LHCN-M2 (cell line): ENCODE measurements around the gene GDI1. TPM values are rescaled to one million over a fixed set of nuclear protein-coding genes. Genes with fewer than 3 reads are reported as not detected.

ENCODE experiments used
- DNase-seq: peaks from one replicate; pipeline ENCODE4 v3.0.0-alpha.2; 2012; ENCODE audit warnings: low read depth
- total RNA-seq: library from RNA; depleted of rRNA; stranded (reverse); fragments of >200 nt; gene quantifications from 2 replicates; pipeline ENCODE4 v1.2.3, GENCODE V29; 2014

Gene GDI1
- total RNA-seq, 1 experiment from 2014 or later = 218 TPM

GRCh38 chrX:154408659-154409221, 28.2 kb upstream of the GDI1 start:
- peak; percentile 63 for DNase-seq

DNA sequence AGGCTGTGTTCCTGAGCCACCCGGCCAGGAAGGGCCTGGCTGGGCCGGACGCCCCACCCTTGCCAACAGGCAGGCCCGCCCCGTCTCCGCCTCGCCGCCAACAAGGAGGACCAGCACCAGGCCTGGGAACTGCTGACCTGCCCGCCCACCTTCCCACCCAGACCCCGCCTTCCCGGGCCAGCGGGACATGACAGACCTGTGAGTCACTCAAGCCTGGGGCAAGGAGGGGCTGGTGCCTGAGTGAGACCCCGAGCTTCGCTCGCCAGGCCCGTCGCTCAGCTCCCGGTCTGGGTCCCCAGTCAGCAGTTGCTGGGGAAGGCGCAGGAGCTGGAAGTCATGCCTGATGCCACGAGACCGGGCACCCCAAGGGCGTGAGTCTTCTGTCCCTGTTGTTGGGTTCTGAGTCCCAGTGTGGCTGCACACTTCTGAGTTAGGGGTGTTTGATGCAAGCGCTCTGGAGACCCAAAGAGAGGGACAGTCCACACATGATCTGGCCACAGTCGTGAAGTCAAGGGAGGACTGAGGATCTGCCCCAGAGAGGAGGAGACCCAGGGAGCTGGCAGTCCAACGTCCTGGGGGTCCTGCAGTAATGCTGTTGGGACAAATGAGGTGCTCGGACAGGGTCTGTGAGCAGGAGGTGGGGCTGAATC, 27.6 kb upstream of the GDI1 start, which contains the start of gene DNASE1L1:
Gene DNASE1L1, minus strand, starts transcription at position 33 of the 650 bp plus-strand sequence. CDS start 3,686 bp downstream, outside the sequence.
- peak; percentile 89 for DNase-seq

DNA sequence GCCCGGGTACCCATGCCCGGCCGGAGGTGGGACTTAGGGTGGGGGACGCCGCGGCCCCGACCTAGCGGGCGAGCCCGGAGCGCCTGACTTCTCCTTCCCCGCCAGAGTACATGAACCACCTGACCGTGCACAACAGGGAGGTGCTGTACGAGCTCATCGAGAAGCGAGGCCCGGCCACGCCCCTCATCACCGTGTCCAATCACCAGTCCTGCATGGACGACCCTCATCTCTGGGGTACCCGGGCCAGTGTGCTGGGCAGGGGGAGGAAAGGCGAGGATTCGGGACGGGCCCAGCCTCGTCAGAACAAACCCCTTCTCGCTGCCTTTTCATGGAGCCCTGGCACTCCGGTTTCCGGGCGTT, 25.0 kb upstream of the GDI1 start:
- DNase-seq = peak; percentile 42

DNA sequence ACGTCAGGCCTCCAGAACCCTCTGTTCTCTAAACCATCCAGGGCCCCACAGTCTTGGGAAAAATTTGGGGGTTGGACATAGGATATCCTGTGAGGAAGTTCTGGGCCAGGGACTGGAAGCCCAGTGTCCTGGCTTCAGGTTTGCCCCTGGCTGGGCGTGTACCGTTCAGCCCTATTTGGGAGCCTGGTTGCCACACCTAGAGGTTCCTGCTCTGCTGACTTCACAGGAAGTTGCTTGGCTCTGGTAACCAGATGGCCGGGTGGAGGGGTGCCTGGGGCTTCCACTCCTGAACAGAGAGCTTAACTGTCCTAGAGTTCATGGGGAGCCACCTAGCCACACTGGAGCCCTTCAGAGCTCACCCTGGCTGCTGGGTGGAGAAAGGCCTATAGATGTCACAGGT, 24.5 kb upstream of the GDI1 start:
- no peak for DNase-seq

DNA sequence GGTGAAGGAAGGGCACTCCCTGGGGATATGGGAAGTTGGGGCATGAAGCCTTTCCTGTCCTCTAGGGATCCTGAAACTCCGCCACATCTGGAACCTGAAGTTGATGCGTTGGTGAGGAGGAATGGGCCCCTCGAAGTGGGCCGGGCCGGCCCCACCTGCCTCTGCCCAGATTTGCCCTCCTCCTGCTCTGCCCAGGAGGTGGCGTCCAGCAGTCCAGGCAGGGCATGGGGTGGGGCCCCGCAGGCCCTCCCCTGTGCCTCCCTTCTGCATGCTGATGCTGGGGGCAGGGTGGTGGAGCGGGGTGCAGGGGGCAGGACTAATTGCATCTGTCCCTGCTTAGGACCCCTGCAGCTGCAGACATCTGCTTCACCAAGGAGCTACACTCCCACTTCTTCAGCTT, 23.8 kb upstream of the GDI1 start:
- DNase-seq = no peak

DNA sequence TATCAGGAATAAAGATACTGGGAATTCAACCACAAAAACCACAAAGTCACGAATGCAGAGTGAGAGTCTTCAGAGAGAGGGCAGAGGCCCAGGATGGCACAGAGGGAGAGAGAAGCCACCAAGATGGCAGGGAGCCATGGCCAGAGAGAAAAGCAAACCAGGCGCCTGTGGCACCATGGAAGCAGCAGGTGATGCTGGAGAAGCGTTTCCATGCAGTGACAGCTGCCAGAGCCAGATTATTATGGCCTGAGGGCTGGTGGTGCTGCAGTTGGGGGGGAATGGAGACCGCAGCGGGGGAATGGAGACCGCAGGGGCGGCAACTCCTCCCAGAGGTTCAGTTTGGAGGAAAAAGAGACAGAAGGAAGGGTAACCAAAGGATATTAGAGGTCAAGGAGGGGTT, 19.8 kb upstream of the GDI1 start:
- DNase-seq = no peak

DNA sequence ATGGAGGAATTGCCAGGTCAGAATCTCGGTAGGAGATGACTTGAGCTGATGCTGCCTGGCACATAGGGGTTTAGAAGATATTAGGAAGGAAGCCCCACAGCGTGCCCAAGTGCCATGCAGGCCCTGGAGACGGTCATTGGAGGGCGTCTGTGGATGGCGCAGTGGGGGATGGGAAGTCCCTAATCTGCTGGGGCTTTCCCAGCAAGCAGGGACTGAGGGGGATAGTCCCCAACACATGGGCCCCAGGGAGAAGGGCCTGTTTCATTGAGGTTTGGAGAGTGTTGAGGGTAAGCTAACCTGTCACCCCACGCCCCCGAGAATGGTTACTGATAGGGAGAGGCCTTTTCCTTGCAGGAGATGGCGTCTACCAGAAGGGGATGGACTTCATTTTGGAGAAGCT, 17.8 kb upstream of the GDI1 start:
- DNase-seq = no peak

DNA sequence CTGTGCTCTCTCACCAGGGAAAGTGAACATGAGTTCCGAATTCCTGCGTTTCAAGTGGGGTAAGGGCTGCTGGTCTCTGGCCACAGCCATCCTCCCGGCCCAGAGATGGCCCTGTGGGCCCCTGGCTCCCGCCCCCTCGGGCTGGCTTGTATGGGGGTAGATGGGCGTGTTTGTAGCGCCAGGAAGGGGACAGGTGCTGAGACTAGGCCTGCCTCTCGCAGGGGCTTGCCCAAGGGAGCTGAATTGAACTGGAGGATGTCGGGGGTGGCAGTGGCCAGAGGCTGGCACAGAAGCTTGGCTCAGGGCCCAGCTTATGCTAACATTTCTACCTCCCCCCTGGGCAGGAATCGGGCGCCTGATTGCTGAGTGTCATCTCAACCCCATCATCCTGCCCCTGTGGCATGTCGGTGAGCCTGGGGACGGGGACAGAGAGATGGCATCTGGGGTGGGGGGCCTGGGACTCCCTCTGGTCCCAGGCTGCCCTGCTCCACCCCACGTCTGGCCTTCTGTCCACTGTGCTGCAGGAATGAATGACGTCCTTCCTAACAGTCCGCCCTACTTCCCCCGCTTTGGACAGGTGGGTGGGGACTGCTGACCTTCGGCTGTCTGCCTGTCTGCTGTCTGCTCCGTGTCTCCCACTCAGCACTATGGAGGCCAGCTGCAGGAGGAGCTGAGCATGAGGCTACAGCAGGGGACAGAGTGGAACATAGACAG, 17.1 kb upstream of the GDI1 start:
- no peak for DNase-seq

- no peak for DNase-seq
Observed at GRCh38 chrX:154420402-154420756, 16.6 kb upstream of the GDI1 start.

DNA sequence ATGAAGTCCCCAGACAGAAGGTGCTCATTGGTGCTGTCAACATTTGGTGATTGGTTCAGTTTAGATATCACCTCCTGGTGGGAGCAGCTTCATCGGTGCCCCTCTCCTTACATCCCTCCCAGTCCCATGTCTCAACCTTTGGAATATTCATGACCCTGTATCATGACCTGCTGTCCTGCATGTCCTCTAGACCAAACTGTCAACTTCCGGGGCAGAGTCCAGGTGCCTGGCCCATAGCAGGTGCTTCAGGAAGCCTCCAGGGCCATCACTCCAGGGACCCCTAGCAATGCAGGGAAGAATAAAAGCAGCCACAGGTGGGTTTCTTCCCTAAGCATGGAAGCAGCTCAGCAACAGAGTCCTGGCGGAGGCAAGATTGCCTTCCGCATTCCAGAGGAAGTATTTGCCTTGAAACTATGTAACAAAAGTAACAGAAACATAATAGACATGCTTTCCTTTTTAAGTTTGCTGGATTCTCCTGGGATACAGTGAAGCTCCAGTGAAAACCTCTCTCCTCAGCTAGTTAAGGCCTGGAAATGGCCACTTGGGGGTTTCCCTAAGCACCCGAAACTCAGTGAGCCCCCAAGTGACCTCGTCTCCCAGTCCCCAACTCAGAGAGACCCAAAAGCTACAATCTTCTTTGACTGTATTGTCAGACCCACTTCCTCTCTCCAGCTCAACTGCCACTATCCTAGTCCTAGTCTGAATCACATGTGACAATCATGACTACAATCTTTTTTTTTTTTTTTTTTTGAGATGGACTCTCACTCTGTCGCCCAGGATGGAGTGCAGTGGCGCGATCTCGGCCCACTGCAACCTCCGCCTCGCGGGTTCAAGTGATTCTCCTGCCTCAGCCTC, 9.8 kb upstream of the GDI1 start:
- no peak for DNase-seq

DNA sequence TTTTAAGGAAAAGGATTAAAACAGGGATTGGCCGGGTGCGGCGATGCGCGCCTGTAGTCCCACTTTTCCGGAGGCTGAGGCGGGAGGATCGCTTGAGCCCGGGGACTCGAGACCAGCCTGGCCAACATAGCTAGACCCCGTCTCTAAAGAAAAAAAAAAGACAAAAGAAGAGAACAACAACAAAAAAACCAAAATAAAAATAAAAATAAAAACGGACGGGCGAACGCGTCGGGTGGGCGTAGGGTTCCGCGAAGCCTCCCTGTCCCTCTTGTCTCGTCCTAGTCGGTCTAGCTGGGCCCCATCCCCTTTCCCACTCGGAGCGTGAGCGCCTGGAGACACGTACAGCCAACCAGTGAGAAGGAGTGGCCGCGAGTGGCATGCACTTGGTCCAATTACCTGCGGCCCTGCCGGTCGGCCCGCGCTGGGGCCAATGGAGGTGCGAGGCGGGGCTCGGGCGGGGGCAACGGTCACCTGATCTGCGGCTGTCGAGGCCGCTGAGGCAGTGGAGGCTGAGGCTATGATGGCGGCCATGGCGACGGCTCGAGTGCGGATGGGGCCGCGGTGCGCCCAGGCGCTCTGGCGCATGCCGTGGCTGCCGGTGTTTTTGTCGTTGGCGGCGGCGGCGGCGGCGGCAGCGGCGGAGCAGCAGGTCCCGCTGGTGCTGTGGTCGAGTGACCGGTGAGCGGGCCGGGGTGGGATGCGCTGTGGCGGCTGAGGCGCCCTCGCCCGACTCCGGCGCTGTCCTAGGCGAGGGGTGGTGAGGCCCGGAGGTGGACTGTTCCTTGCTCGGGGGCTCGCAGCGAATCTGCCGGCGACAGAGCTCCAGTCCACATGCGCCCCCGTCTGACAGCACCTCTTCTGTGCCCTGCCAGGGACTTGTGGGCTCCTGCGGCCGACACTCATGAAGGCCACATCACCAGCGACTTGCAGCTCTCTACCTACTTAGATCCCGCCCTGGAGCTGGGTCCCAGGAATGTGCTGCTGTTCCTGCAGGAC, 8.5 kb upstream of the GDI1 start, which contains the start of gene ATP6AP1:
Gene ATP6AP1, plus strand, starts transcription at position 502 of the 996 bp plus-strand sequence. Its CDS starts 16 bp downstream, at position 518.
- DNase-seq = peak; percentile 90

DNA sequence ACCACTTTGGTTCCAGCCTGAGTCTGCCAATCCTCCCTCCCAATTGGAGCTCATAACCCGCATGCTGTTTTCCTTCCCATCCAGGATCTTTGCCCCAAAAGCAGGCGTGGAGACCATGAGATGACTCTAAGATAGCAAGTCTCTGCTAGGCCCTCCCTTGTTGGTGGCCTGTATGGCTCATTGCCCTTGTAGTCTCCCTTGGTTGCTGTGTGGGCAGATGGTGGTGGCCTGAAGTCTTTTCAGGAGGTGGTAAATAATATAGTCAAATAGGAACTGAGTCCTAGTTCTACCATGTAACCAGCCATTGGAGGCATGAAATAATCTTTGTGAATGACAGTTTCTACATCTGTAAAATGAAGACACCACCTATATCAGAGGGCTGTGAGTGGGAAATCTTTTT, 7.2 kb upstream of the GDI1 start:
- no peak for DNase-seq

- no peak for DNase-seq
Observed at GRCh38 chrX:154430479-154430878, 6.5 kb upstream of the GDI1 start.

DNA sequence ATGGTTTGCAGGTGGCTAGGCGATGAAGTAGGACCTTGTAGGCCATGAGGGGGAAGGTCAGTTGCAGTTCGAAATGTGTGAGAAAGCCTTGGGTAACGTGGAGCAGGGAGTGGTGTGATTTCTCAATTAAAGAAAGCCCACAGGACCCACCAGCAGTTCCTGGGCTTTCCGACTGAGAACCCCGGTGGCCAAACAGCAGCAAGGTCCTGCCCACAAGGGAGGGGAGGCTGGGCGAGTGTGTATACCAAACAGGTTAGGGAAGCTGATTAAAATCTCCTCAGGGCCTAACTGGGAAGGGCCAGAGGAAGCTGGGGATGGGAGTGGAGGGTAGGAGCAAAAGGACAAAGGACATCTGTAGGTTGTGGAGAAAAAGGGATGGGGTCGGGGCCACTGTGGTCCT, 6.0 kb upstream of the GDI1 start:
- DNase-seq = no peak

- no peak for DNase-seq
Observed at GRCh38 chrX:154431341-154431740, 5.6 kb upstream of the GDI1 start.

DNA sequence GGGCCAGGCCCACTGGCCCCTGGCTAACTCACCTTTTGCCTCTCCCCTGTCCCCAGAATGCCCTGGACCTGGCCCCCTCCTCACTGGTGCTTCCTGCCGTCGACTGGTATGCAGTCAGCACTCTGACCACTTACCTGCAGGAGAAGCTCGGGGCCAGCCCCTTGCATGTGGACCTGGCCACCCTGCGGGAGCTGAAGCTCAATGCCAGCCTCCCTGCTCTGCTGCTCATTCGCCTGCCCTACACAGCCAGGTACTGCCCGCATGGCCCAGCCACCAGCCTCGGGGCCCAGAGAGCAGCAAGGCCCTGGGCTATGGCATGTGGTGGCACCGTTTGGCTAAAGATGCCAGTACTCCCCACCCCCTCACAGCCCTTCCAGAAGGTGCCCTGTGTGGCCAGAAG, 4.7 kb upstream of the GDI1 start:
- no peak for DNase-seq

- DNase-seq = no peak
Observed at GRCh38 chrX:154433605-154434004, 3.3 kb upstream of the GDI1 start.

GRCh38 chrX:154434394-154435168, 2.4 kb upstream of the GDI1 start:
- DNase-seq = no peak

DNA sequence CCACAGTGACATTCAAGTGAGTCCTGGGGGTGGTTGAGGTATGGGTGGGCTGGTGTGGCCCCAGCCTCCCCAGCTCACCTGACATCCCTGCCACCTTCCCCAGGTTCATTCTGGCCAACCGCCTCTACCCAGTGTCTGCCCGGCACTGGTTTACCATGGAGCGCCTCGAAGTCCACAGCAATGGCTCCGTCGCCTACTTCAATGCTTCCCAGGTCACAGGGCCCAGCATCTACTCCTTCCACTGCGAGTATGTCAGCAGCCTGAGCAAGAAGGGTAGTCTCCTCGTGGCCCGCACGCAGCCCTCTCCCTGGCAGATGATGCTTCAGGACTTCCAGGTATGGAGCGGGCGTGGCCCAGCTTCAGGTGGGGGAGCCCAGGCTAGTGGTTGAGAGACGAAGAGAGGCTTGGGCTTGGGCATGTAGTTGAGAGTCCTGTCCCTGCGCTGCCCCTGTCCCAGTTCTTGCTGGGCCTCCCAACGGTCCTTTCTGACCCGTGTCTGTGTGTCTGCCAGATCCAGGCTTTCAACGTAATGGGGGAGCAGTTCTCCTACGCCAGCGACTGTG, 1.7 kb upstream of the GDI1 start:
- no peak for DNase-seq
